Measurements from ENCODE around the gene SAMD4A. TPM values are rescaled to one million over a fixed set of nuclear protein-coding genes. Genes with fewer than 3 reads are reported as not detected.

The SAMD4A gene
- total RNA-seq, 1 experiment from 2014 or later = 9.6 TPM

DNA sequence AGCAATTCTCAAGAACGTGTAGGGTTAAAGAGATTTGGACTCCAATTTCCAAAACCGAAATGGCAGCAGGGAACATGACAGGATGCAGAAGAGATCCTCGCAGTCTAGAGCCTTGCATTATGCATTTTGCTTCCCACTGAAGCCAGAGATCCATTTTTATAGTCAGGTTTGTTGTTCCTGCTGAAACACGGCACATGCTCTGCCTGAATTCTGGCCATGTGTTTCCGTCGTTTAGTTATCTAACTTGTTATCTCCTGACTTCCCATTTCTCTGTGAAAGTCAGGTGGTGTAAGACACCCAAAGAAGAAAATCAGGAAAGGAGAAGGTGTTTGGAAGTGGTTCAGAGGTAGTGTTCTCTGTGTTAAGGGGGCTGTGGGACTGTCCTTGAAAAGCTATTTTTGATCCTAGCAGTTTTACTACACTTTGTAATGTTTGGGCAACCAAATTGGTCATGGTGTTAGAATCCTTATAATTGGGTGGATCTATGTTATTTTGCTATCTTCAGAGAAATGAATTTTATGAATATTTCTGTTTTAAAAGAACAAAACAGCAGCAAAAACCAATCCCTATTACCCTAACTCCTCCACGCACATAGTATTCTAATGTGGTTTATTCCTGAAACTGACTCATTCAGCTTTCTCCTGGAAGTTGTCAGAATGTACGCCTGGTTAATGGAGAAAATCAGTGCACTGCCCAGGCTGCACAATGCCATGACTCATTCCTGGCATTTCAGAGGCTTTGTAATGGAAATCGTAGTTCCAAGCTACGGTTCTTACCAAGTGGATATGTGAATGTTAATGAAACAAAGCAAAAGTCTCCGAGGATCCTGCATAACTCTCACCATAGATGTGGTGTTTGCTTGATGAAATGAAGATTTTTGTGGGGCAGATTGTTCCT is 110.1 kb downstream of the SAMD4A start:
- Histone ChIP-seq H3K4ac (ENCODE audit: low read depth, low read length) (no peak overlapping the region), H3T11ph (ENCODE audit: low read length) (peak overlapping the region; percentile 57), H2AFZ (ENCODE audit: low read length) (no peak overlapping the region), H3K79me2 (ENCODE audit: insufficient read depth, low read length) (peaks cover 5% of the 10 kb centered on the region; the same call in 1 of the 2 replicates), H3K4me2 (ENCODE audit: insufficient read depth, insufficient read length, low read length) (peak overlapping the region; percentile 9), H4K20me1 (ENCODE audit: control insufficient read depth, insufficient read depth, insufficient read length) (no peaks in the 10 kb centered on the region), H4K91ac (ENCODE audit: insufficient read length, low read depth, low read length) (peak overlapping the region; percentile 4), H2BK20ac (ENCODE audit: low read depth, low read length, poor library complexity, severe bottlenecking) (no peak overlapping the region), H3K56ac (ENCODE audit: insufficient read length, low read depth, low read length) (no peak overlapping the region), H3K23ac (ENCODE audit: insufficient read length, low read depth, low read length) (no peak overlapping the region), H4K5ac (ENCODE audit: insufficient read length, low read depth, low read length) (no peak overlapping the region), H2AK5ac (ENCODE audit: insufficient read length, low read length) (peak overlapping the region; percentile 51), H3K9ac (ENCODE audit: extremely low read depth, insufficient read length, low read length) (no peak overlapping the region), H3K18ac (ENCODE audit: insufficient read length, low read depth, low read length) (peak overlapping the region; percentile 33), H2BK5ac (ENCODE audit: insufficient read length, low read length) (no peak overlapping the region), H3K4me1 (ENCODE audit: insufficient read depth, low read length) (peaks cover 22% of the 10 kb centered on the region), H3K27ac (ENCODE audit: insufficient read length, low read depth, low read length) (peak overlapping the region; percentile 84), H3K9me3 (ENCODE audit: control insufficient read depth, low read depth, low read length) (no peaks in the 10 kb centered on the region), H3K79me1 (ENCODE audit: insufficient read depth, low read depth, low read length, poor library complexity, severe bottlenecking) (no peaks in the 10 kb centered on the region), H2BK12ac (ENCODE audit: insufficient read length, low read depth, low read length) (peak overlapping the region; percentile 6), H2BK120ac (ENCODE audit: low read depth, low read length, poor library complexity, severe bottlenecking) (peak overlapping the region; percentile 39), H4K8ac (replicated peaks; ENCODE audit: insufficient read length, low read depth, low read length) (no peak overlapping the region), H2BK15ac (ENCODE audit: low read depth, low read length) (no peak overlapping the region), H3K27me3 (ENCODE audit: insufficient read depth, low read length) (no peaks in the 10 kb centered on the region), H3K14ac (ENCODE audit: insufficient read depth, low read length) (no peak overlapping the region), H3K23me2 (ENCODE audit: insufficient read length, low read depth, low read length, poor library complexity, severe bottlenecking) (no peaks in the 10 kb centered on the region)
- no CpG with 5 or more reads among the region's 11 CpGs for WGBS (ENCODE audit: extremely low coverage, insufficient read length, low lambda C conversion rate)
- TF ChIP-seq, protein P1, sequence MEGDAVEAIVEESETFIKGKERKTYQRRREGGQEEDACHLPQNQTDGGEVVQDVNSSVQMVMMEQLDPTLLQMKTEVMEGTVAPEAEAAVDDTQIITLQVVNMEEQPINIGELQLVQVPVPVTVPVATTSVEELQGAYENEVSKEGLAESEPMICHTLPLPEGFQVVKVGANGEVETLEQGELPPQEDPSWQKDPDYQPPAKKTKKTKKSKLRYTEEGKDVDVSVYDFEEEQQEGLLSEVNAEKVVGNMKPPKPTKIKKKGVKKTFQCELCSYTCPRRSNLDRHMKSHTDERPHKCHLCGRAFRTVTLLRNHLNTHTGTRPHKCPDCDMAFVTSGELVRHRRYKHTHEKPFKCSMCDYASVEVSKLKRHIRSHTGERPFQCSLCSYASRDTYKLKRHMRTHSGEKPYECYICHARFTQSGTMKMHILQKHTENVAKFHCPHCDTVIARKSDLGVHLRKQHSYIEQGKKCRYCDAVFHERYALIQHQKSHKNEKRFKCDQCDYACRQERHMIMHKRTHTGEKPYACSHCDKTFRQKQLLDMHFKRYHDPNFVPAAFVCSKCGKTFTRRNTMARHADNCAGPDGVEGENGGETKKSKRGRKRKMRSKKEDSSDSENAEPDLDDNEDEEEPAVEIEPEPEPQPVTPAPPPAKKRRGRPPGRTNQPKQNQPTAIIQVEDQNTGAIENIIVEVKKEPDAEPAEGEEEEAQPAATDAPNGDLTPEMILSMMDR (conservative IDR thresholded peaks at IDR 0.05) = no peak
- Mint-ChIP-seq H3K9me3 (no peaks in the 10 kb centered on the region), H3K36me3 (ENCODE audit: insufficient read depth in 1 of 3, low read depth in 3 of 3) (no peaks in the 10 kb centered on the region), H3K4me1 (peaks cover 55 to 60% of the 10 kb centered on the region in 2 experiments), H3K27ac (peak overlapping the region; percentile 81 to 94 (median 92)), H3K4me3 (peak overlapping the region in 1 of 2 experiments; percentile 9; a peak in 2 of 5 replicates), H3K27me3 (ENCODE audit: low read depth) (no peaks in the 10 kb centered on the region)
- DNase-seq = peak; percentile 73
